Ovary (tissue), 9 donors: ENCODE results near the gene KDM4C. TPM values are rescaled to one million over a fixed set of nuclear protein-coding genes. Genes with fewer than 3 reads are reported as not detected.

ENCODE experiments used
- DNase-seq, 5 donors: peaks; one replicate each; pipeline ENCODE4 v3.0.0-alpha.2; 2019 to 2020
- H3K27ac ChIP-seq, 2 donors: fragments of 200-600 bp; one replicate each; pipeline versions ENCODE4 v1.5.1 to v1.8.0; 2019 to 2022
- H3K27me3 ChIP-seq: fragments of 200-600 bp; one replicate; pipeline ENCODE4 v1.8.0; 2022
- H3K36me3 ChIP-seq: fragments of 200-600 bp; sonication (generic); one replicate; pipeline ENCODE4 v1.5.1; 2019
- H3K4me1 ChIP-seq: one replicate; pipeline ENCODE4 v1.8.1; 2013; ENCODE audit warnings: mild to moderate bottlenecking, moderate library complexity; ENCODE audit not compliant: insufficient read depth
- H3K4me3 ChIP-seq: fragments of 200-600 bp; sonication (generic); one replicate; pipeline ENCODE4 v1.5.1; 2017
- H3K9me3 ChIP-seq, 2 donors: fragments of 200-600 bp in 1 of 2; sonication (generic) in 1 of 2; one replicate each; pipeline versions ENCODE4 v1.5.1 to v1.8.1; 2013 to 2019; ENCODE audit warnings: mild to moderate bottlenecking in 1 of 2, moderate library complexity in 1 of 2
- CTCF ChIP-seq, 3 donors: fragments of 450-650 bp in 2 of 3; fragments of 200-600 bp in 1 of 3; IDR thresholded peaks; one replicate each; pipeline versions ENCODE4 v1.5.1 to v1.8.0; 2016 to 2022; ENCODE audit warnings: antibody characterized with exemption in 3 of 3, mild to moderate bottlenecking in 1 of 3
- EP300 ChIP-seq: sonication (generic); formaldehyde crosslinking; IDR thresholded peaks from one replicate; pipeline ENCODE4 v1.6.1; 2017; ENCODE audit warnings: antibody characterized with exemption
- POLR2A ChIP-seq: fragments of 450-650 bp; IDR thresholded peaks from one replicate; pipeline ENCODE4 v1.6.1; 2017; ENCODE audit warnings: antibody characterized with exemption, mild to moderate bottlenecking, moderate library complexity
- WGBS, 3 donors: extraction: QIAGEN DNeasy Blood & Tissue Kit in 1 of 3; methylation state at CpG; one replicate each; pipeline versions ENCODE4 v1.1.5 to v1.1.7; 2013 to 2017; 5-methylcytosine and 5-hydroxymethylcytosine counted together
- intact Hi-C, 4 donors: fragments of 100-400 bp; cut with DNase I; formaldehyde crosslinking; loops; one replicate each; pipeline versions ENCODE4 v1.11.0 to v1.15.1; 2022 to 2023
- polyA plus RNA-seq, 2 donors: library from polyadenylated mRNA; stranded (reverse); fragments of 200-250 nt in 1 of 2; fragments of 350-450 nt in 1 of 2; fragmentation: Illumina TruSeq in 1 of 2; extraction: RNeasy Lipid Tissue Mini Kit (QIAGEN cat#74804) in 1 of 2; gene quantifications; one replicate each; pipeline ENCODE4 v1.2.3, GENCODE V29; 2013 to 2014
- total RNA-seq, 7 donors: library from RNA; depleted of rRNA in 2 of 7; stranded (reverse); fragments of >200 nt in 2 of 7; fragmentation: NEBNext Ultra II Directional in 3 of 7; extraction: Animal tissue kit (Norgen Biotek cat#: 25700) in 3 of 7; gene quantifications; one replicate each; pipeline versions ENCODE4 v1.1.0 to v1.2.4, GENCODE V29; 2016 to 2023
- donor health status: DM: no; HTN: no; CAD: no; lungs with moderate emphysema.
- donor health status: DM: no; HTN: no; CAD: no.
- donor health status: Bipolar disorder and iron deficiency.
- donor health status: DM: yes; HTN: yes; CAD: no.
- donor health status: DM: no; HTN: no; CAD: no.
- donor health status: DM: yes; HTN: yes; CAD: no.

Gene KDM4C
- total and polyA plus RNA-seq, 9 donors, result 9.5 to 35.6 (median 26.7) TPM

GRCh38 chr9:6931913-6932312, 174.1 kb downstream of the KDM4C start:
- H3K36me3 ChIP-seq, result no peaks in the 10 kb centered on the region
- H3K27me3 ChIP-seq, result no peaks in the 10 kb centered on the region
- H3K4me1 ChIP-seq, result peaks cover 2% of the 10 kb centered on the region
- peak in 1 of 5 donors; percentile 28 for DNase-seq
- no peak overlapping the region for H3K4me3 ChIP-seq
- H3K27ac ChIP-seq, result no peak overlapping the region
- TF ChIP-seq CTCF (IDR thresholded peaks at IDR 0.05), result no peak
- TF ChIP-seq EP300, result no peak
- TF ChIP-seq POLR2A, result no peak
- intact Hi-C loops, result no loop called here
- 51 to 70% (median 61%) methylated on average over 4 of the region's 4 CpGs for WGBS, 3 donors
- H3K9me3 ChIP-seq, result no peaks in the 10 kb centered on the region

- Histone ChIP-seq H3K27me3 (no peaks in the 10 kb centered on the region), H3K9me3 (no peaks in the 10 kb centered on the region), H3K4me3 (no peak overlapping the region), H3K36me3 (no peaks in the 10 kb centered on the region), H3K27ac (no peak overlapping the region), H3K4me1 (no peaks in the 10 kb centered on the region)
- no peak for DNase-seq
- TF ChIP-seq POLR2A (no peak), EP300 (no peak), CTCF (IDR thresholded peaks at IDR 0.05) (no peak)
- WGBS, 3 donors, result 52 to 81% (median 75%) methylated on average over 1 of the region's 1 CpG
- intact Hi-C loops, result no loop called here
Observed at GRCh38 chr9:6936103-6936502, 178.3 kb downstream of the KDM4C start.

GRCh38 chr9:6937209-6937608, 179.4 kb downstream of the KDM4C start:
- H3K4me1 ChIP-seq, result no peaks in the 10 kb centered on the region
- DNase-seq, result no peak
- 95 to 99% (median 96%) methylated on average over 2 of the region's 2 CpGs for WGBS, 3 donors

GRCh38 chr9:6938447-6938846, 180.7 kb downstream of the KDM4C start:
- no peak for DNase-seq
- Histone ChIP-seq H3K4me3 (no peak overlapping the region), H3K27ac (no peak overlapping the region), H3K36me3 (no peaks in the 10 kb centered on the region), H3K4me1 (no peaks in the 10 kb centered on the region), H3K27me3 (no peaks in the 10 kb centered on the region), H3K9me3 (no peaks in the 10 kb centered on the region)
- intact Hi-C loops, result no loop called here
- WGBS, 3 donors, result 3 to 16% (median 12%) methylated on average over 3 of the region's 3 CpGs
- no peak for TF ChIP-seq POLR2A
- TF ChIP-seq CTCF (IDR thresholded peaks at IDR 0.05), result no peak

More at GRCh38 chr9:6937209-6937608, 179.4 kb downstream of the KDM4C start:
- intact Hi-C loops, result no loop called here
- Histone ChIP-seq H3K27me3 (no peaks in the 10 kb centered on the region), H3K27ac (no peak overlapping the region), H3K4me3 (no peak overlapping the region), H3K9me3 (no peaks in the 10 kb centered on the region), H3K36me3 (no peaks in the 10 kb centered on the region)
- TF ChIP-seq POLR2A, result no peak
- TF ChIP-seq CTCF (IDR thresholded peaks at IDR 0.05), result no peak
- no peak for TF ChIP-seq EP300

DNA sequence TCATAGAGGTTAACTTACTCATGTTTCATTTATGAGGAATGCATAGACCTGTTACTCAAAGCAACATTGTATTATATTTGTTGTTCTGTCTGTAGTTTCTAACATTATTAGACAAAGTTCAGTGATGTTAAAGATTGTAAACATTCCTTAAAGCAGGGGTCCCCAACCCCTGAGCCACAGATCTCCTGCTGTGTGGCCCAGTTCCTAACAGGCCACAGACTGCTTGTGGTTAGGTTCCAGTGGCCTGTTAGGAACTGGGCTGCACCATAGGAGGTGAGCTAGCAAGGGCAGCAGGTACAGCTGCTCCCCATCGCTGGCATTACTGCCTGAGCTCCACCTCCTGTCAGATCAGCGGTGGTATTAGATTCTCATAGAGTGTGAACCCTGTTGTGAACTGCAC, 181.1 kb downstream of the KDM4C start:
- no peak overlapping the region for H3K27ac ChIP-seq
- no peaks in the 10 kb centered on the region for H3K9me3 ChIP-seq
- H3K27me3 ChIP-seq, result no peaks in the 10 kb centered on the region
- TF ChIP-seq EP300, result no peak
- H3K4me3 ChIP-seq, result no peak overlapping the region
- intact Hi-C loops, result no loop called here
- no peaks in the 10 kb centered on the region for H3K4me1 ChIP-seq
- WGBS, 3 donors, result 82 to 92% (median 88%) methylated on average over 2 of the region's 2 CpGs
- no peaks in the 10 kb centered on the region for H3K36me3 ChIP-seq
- DNase-seq, result no peak
